Suprapubic skin (tissue), 4 donors: Measurements from ENCODE around the gene TMEM126B.

Experiments used
- CTCF ChIP-seq, 2 donors: fragments of 200-600 bp in 1 of 2; fragments of 450-650 bp in 1 of 2; sonication (generic) in 1 of 2; IDR thresholded peaks; one replicate each; pipeline ENCODE4 v1.5.1; 2016 to 2019; ENCODE audit warnings: antibody characterized with exemption in 2 of 2, mild to moderate bottlenecking in 1 of 2, moderate library complexity in 1 of 2
- EP300 ChIP-seq: sonication (generic); formaldehyde crosslinking; IDR thresholded peaks from one replicate; pipeline ENCODE4 v1.6.1; 2017; ENCODE audit warnings: antibody characterized with exemption
- POLR2A ChIP-seq, 2 donors: fragments of 450-650 bp; IDR thresholded peaks; one replicate each; pipeline ENCODE4 v1.6.1; 2017; ENCODE audit warnings: antibody characterized with exemption in 2 of 2, mild to moderate bottlenecking in 2 of 2, moderate library complexity in 2 of 2
- POLR2AphosphoS5 ChIP-seq, 3 donors: sonication (generic); formaldehyde crosslinking; IDR thresholded peaks; one replicate each; pipeline ENCODE4 v1.6.1; 2017; ENCODE audit warnings: antibody characterized with exemption in 3 of 3

GRCh38 chr11:85682330-85683305 lies 54.2 kb downstream of the TMEM126B start:
- TF ChIP-seq POLR2A (IDR thresholded peaks at IDR 0.05) (no peak), POLR2AphosphoS5 (IDR thresholded peaks at IDR 0.05) (no peak), EP300 (no peak), CTCF (IDR thresholded peaks at IDR 0.05) (no peak)
